Neural crest cell (in vitro differentiated cells): ENCODE results near the gene DYRK1A. TPM values are rescaled to one million over a fixed set of nuclear protein-coding genes. Genes with fewer than 3 reads are reported as not detected.

ENCODE experiments used
- DNase-seq: peaks from one replicate; pipeline ENCODE4 v3.0.0; 2021; ENCODE audit warnings: low read depth, mixed read lengths, low spot score
- H3K27ac Mint-ChIP-seq: one replicate; pipeline ENCODE4 v1.8.0; 2021; ENCODE audit warnings: mild to moderate bottlenecking, mixed read lengths; ENCODE audit not compliant: unreplicated experiment
- H3K27me3 Mint-ChIP-seq: 2 replicates; pipeline ENCODE4 v1.8.0; 2021; ENCODE audit warnings: low read depth, mild to moderate bottlenecking, mixed read lengths
- H3K36me3 Mint-ChIP-seq: 2 replicates; pipeline ENCODE4 v1.8.0; 2021; ENCODE audit warnings: low read depth, mild to moderate bottlenecking, mixed read lengths
- H3K4me1 Mint-ChIP-seq: 2 replicates; pipeline ENCODE4 v1.8.0; 2021; ENCODE audit warnings: mixed read lengths
- H3K4me3 Mint-ChIP-seq: one replicate; pipeline ENCODE4 v1.8.0; 2021; ENCODE audit warnings: mild to moderate bottlenecking, mixed read lengths
- H3K9me3 Mint-ChIP-seq: 2 replicates; pipeline ENCODE4 v1.8.0; 2021; ENCODE audit warnings: mixed read lengths
- total RNA-seq: library from RNA; stranded (reverse); gene quantifications from 2 replicates; pipeline ENCODE4 v1.2.1, GENCODE V29; 2021
- TF ChIP-seq, protein P1 (sequence below): fragments of 200-600 bp; sonication (generic); conservative IDR thresholded peaks from 2 replicates; pipeline ENCODE4 v1.5.0; 2021; ENCODE audit warnings: antibody characterized with exemption, mild to moderate bottlenecking

DYRK1A gene
- total RNA-seq, 1 donor from 2014 or later, result 77.0 TPM

DNA sequence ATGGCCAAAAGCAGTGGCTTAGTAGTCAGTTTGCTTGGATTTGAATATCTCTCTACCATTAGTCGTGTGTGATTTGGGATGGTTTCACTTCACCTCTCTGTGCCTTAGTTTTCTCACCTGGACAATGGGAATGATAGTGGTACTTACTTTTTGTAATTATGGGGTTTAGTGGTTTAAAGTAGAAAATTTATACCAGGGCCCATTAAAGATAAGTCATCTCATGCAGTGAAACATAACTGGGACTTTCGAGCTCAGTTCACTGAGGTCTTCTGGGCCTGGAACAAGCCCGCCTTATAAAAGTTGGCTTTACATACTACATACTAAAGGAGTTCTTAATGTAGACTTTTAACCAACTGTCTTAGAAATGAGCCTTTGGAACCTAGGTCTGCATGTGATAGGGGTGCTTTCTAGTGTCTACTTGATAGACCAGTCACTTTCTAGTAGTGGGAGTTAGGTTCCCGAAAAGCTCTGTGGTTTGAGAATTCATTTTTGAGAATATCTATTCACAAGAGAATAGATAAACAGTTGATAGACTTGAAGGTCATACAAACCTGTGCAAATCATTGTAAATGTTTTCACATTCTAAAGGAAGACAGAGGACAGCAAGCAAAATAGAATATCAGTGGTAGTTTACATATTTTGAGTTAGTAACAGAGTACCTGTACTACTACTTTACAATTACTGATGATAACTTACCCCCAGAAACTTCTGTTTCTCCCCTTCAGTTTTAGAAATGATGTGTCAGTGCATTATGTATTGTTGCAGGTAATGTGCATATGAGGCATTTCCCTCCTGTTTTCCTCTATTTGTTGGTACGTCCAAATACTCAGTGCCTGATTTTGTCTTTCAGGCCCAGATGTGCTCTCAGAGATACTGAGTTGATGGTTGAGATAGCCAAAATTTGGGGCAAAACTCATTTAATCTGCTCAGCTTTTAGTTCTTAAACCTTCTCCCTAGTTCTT, 48.0 kb downstream of the DYRK1A start:
- no peak overlapping the region for H3K27ac Mint-ChIP-seq
- DNase-seq, result no peak
- H3K4me3 Mint-ChIP-seq, result no peak overlapping the region
- no peaks in the 10 kb centered on the region for H3K9me3 Mint-ChIP-seq
- peaks cover 36% of the 10 kb centered on the region for H3K4me1 Mint-ChIP-seq
- TF ChIP-seq, protein P1, sequence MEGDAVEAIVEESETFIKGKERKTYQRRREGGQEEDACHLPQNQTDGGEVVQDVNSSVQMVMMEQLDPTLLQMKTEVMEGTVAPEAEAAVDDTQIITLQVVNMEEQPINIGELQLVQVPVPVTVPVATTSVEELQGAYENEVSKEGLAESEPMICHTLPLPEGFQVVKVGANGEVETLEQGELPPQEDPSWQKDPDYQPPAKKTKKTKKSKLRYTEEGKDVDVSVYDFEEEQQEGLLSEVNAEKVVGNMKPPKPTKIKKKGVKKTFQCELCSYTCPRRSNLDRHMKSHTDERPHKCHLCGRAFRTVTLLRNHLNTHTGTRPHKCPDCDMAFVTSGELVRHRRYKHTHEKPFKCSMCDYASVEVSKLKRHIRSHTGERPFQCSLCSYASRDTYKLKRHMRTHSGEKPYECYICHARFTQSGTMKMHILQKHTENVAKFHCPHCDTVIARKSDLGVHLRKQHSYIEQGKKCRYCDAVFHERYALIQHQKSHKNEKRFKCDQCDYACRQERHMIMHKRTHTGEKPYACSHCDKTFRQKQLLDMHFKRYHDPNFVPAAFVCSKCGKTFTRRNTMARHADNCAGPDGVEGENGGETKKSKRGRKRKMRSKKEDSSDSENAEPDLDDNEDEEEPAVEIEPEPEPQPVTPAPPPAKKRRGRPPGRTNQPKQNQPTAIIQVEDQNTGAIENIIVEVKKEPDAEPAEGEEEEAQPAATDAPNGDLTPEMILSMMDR, result no peak
- H3K27me3 Mint-ChIP-seq, result no peaks in the 10 kb centered on the region
- no peaks in the 10 kb centered on the region for H3K36me3 Mint-ChIP-seq

DNA sequence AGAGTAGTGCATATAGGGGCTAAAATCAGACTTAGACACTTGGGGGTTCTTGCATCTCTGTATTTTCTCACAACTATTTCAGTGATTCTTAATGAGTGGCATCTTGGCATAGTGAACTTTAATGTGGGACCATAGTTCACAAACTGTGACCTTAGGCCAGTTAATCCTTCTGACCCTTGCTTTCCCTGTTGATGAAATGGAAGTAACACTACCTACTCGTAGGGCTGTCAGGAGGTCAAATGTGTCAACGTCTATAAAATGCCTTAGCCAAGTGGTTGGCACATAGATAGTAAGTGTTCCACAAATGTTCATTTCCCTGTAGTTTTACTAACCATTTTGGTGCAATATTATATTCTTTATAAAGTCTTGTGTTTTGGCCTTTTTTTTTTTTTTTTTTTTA, 49.4 kb downstream of the DYRK1A start:
- H3K4me1 Mint-ChIP-seq, result peaks cover 41% of the 10 kb centered on the region

DNA sequence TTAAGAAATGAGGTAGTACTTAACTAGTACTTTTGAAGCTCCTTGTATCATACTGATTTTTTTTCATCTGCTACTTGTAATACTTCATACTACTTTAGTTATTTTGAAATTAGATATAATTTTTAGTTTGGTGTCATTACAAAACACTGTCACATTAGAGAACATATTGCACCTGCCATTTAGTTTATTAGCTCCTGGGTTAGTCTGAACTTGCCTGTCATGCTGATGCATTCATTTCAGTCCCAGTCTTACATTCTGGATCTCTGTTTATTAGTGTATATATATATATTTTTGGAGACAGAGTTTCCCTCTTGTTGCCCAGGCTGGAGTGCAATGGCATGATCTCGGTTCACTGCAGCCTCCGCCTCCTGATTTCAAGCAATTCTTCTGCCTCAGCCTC, 50.3 kb downstream of the DYRK1A start:
- H3K4me3 Mint-ChIP-seq, result no peak overlapping the region
- H3K9me3 Mint-ChIP-seq, result no peaks in the 10 kb centered on the region
- no peaks in the 10 kb centered on the region for H3K27me3 Mint-ChIP-seq
- peaks cover 5% of the 10 kb centered on the region for H3K36me3 Mint-ChIP-seq
- DNase-seq, result no peak
- TF ChIP-seq, protein P1, result no peak
- no peak overlapping the region for H3K27ac Mint-ChIP-seq
- H3K4me1 Mint-ChIP-seq, result peaks cover 38% of the 10 kb centered on the region

More for the DNA sequence above, 49.4 kb downstream of the DYRK1A start:
- Mint-ChIP-seq H3K9me3 (no peaks in the 10 kb centered on the region), H3K27me3 (no peaks in the 10 kb centered on the region), H3K4me3 (no peak overlapping the region), H3K27ac (no peak overlapping the region), H3K36me3 (peaks cover 5% of the 10 kb centered on the region)
- TF ChIP-seq, protein P1, result no peak
- no peak for DNase-seq

DNA sequence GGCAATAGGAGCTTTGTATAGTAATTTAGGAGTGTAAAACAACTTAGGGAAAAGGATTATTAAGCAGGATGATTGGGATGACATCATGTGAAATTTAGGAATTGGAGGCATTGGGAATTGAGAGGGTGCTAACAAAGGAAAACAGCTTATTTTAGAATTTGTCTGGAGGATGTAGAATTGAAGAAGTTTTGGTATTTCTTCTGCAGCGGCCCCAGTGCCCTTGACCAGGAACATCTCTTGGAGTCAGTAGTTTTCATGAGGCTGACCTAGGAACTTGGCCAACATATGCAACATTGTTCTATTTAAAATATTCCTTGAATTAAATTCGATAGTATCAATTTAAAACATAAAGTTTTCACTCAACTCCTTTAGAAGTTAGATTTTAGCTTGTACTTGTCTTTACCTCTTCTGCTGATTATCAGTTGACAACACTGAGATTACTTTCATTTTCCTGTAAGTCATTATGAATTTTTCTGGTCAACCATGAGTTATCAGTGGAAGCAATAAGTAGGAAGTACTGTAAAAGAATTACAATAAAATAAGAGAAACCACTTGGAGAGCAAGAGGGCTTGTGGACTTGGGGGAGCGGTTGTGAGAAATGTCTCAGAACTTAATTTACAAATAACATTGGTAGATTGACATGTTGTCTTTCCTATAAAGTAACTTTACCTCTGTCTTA, 52.8 kb downstream of the DYRK1A start:
- Mint-ChIP-seq H3K4me3 (no peak overlapping the region), H3K9me3 (no peaks in the 10 kb centered on the region), H3K4me1 (peaks cover 47% of the 10 kb centered on the region), H3K27ac (peak overlapping the region; percentile 53), H3K36me3 (peaks cover 5% of the 10 kb centered on the region), H3K27me3 (no peaks in the 10 kb centered on the region)
- TF ChIP-seq, protein P1, result no peak
- DNase-seq, result no peak

DNA sequence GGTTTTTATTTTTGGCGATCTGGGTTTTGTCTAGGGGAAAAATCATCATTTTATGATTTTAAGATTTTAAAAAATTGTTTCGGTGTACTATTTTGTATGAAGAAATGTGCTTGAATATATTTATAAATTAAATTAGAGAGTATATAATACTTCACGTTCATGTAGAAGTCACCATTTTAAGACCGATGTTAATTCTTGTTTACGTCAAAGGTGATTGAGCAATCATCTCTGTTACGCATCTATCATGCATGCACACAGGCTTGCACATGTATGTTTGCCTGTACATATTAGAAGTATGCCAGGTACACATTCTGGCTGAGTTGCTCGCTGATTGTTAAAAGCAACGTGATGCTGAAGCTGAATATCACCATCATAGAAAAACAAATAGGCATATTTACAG, 54.7 kb downstream of the DYRK1A start:
- Mint-ChIP-seq H3K27ac (no peak overlapping the region), H3K36me3 (peaks cover 13% of the 10 kb centered on the region), H3K9me3 (no peaks in the 10 kb centered on the region), H3K27me3 (no peaks in the 10 kb centered on the region), H3K4me1 (peaks cover 49% of the 10 kb centered on the region), H3K4me3 (no peak overlapping the region)
- no peak for DNase-seq
- TF ChIP-seq, protein P1, result no peak
